ENCODE data around the gene RAB23.

DNA sequence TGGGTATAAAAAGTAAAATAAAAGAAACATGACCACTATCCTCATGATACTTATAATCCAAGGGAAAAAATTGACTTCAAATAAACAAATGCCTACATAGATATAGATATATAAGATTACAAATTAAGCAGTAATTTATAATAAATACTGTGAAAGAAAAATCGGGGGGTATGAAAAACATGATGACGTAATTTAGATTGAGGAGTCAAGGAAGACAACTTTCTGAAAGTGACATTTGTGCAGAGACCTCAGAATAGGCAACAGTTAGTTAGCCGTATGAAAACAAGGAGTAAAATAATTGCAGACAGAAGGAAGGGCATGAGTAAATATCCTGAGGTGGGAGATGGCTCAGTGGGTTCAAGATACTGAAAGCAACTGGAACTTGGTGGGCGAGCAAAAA lies 28.2 kb upstream of the RAB23 start:
- TF ChIP-seq YY1 (IDR thresholded peaks at IDR 0.05; ENCODE audit: insufficient read depth, insufficient read length) (no peak), ZNF274 (IDR thresholded peaks at IDR 0.05; ENCODE audit: low read depth, low read length) (no peak)
